CD8-positive, alpha-beta memory T cell (primary cell): ENCODE data around the gene CHSY1. TPM values are rescaled to one million over a fixed set of nuclear protein-coding genes. Genes with fewer than 3 reads are reported as not detected.
"Not testable (repeated sequence)": the region's sequence is repeated elsewhere in the genome, so short reads cannot be mapped to it uniquely, and the experiment has no call there.

ENCODE experiments used
- CTCF ChIA-PET: fragments of 350-600 bp; sonication (Branson Sonifier 250); formaldehyde crosslinking; loops from one replicate; lab custom pipeline; 2021; ENCODE audit warnings: antibody characterized with exemption; lab: Charles Lee
- POLR2A ChIA-PET: fragments of 350-600 bp; sonication (Branson Sonifier 250); formaldehyde crosslinking; loops from one replicate; lab custom pipeline; 2021; ENCODE audit warnings: antibody characterized with exemption; lab: Charles Lee
- DNase-seq, 5 donors: peaks; one replicate each; pipeline versions ENCODE4 v3.0.0 to v3.0.0-alpha.2; 2020 to 2022; ENCODE audit warnings: mixed read lengths in 1 of 5
- H3K27ac ChIP-seq: one replicate; pipeline ENCODE4 v1.7.0; 2013; ENCODE audit warnings: low read depth, mild to moderate bottlenecking, low read length, moderate library complexity
- H3K27me3 ChIP-seq: 2 replicates; pipeline ENCODE4 v1.7.0; 2013; ENCODE audit warnings: low read length, mild to moderate bottlenecking; ENCODE audit not compliant: insufficient read depth, poor library complexity, severe bottlenecking
- H3K36me3 ChIP-seq: 2 replicates; pipeline ENCODE4 v1.7.0; 2013; ENCODE audit warnings: mild to moderate bottlenecking, low read length, moderate library complexity; ENCODE audit not compliant: insufficient read depth
- H3K4me1 ChIP-seq: 2 replicates; pipeline ENCODE4 v1.7.0; 2013; ENCODE audit warnings: mild to moderate bottlenecking, low read length, moderate library complexity; ENCODE audit not compliant: insufficient read depth
- H3K4me3 ChIP-seq: 2 replicates; pipeline ENCODE4 v1.7.0; 2013; ENCODE audit warnings: mild to moderate bottlenecking, low read length
- H3K9me3 ChIP-seq: 2 replicates; pipeline ENCODE4 v1.7.0; 2013; ENCODE audit warnings: mild to moderate bottlenecking, low read length
- H3K27ac Mint-ChIP-seq, 8 donors: one replicate each; pipeline ENCODE4 v1.8.0; 2020 to 2021; ENCODE audit warnings: mixed read lengths in 8 of 8, mild to moderate bottlenecking in 6 of 8, inconsistent platforms in 3 of 8, moderate library complexity in 3 of 8
- H3K27me3 Mint-ChIP-seq, 2 donors: one replicate each; pipeline ENCODE4 v1.8.0; 2020 to 2021; ENCODE audit warnings: mixed read lengths in 2 of 2, mild to moderate bottlenecking in 1 of 2, moderate library complexity in 1 of 2
- H3K36me3 Mint-ChIP-seq, 3 donors: one replicate each; pipeline ENCODE4 v1.8.0; 2020 to 2021; ENCODE audit warnings: mixed read lengths in 3 of 3, inconsistent platforms in 1 of 3, mild to moderate bottlenecking in 1 of 3
- H3K4me1 Mint-ChIP-seq, 3 donors: one replicate each; pipeline ENCODE4 v1.8.0; 2020 to 2021; ENCODE audit warnings: mixed read lengths in 3 of 3, inconsistent platforms in 1 of 3, mild to moderate bottlenecking in 1 of 3
- H3K4me3 Mint-ChIP-seq, 7 donors: one replicate each; pipeline ENCODE4 v1.8.0; 2020 to 2021; ENCODE audit warnings: mixed read lengths in 7 of 7, mild to moderate bottlenecking in 6 of 7, moderate library complexity in 4 of 7, inconsistent platforms in 2 of 7
- H3K9me3 Mint-ChIP-seq, 5 donors: one replicate each; pipeline ENCODE4 v1.8.0; 2020 to 2022; ENCODE audit warnings: mixed read lengths in 5 of 5, mild to moderate bottlenecking in 3 of 5, moderate library complexity in 2 of 5, inconsistent platforms in 1 of 5
- polyA plus RNA-seq: library from polyadenylated mRNA; unstranded; fragments of 300-500 nt; fragmentation: Illumina TruSeq; gene quantifications from one replicate; pipeline ENCODE4 v1.2.3, GENCODE V29; 2021
- total RNA-seq, 2 experiments: library from RNA; stranded (reverse); gene quantifications; one replicate each; pipeline ENCODE4 v1.2.3, GENCODE V29; 2021

CHSY1 gene
- total and polyA plus RNA-seq, 3 experiments from 2014 or later: 3.6 to 49.7 (median 49.4) TPM

GRCh38 chr15:101225658-101226057 lies 26.2 kb downstream of the CHSY1 start:
- Mint-ChIP-seq H3K36me3 (peaks cover 15 to 48% (median 33%) of the 10 kb centered on the region in 3 donors), H3K27ac (peak overlapping the region in 3 of 8 donors; percentile 8 to 55 (median 25))

GRCh38 chr15:101221902-101222301 lies 29.9 kb downstream of the CHSY1 start:
- Histone ChIP-seq H3K4me1 (peaks cover 8% of the 10 kb centered on the region), H3K36me3 (peaks cover 3% of the 10 kb centered on the region), H3K27me3 (no peaks in the 10 kb centered on the region), H3K4me3 (no peak overlapping the region), H3K27ac (no peak overlapping the region), H3K9me3 (no peaks in the 10 kb centered on the region)
- no peaks in the 10 kb centered on the region for H3K27me3 Mint-ChIP-seq
- POLR2A ChIA-PET: no interaction called here
- DNase-seq: no peak
- H3K4me3 Mint-ChIP-seq: no peak overlapping the region
- peaks cover 4 to 35% (median 5%) of the 10 kb centered on the region in 3 donors for H3K36me3 Mint-ChIP-seq
- CTCF ChIA-PET: interaction anchor here (1.1 kb wide), 1 partner anchor 214 kb away, joined by 3 read pairs; no protein-coding TSS in a partner anchor
- no peaks in the 10 kb centered on the region for H3K9me3 Mint-ChIP-seq
- peak overlapping the region in 2 of 8 donors; percentile 22 to 69 for H3K27ac Mint-ChIP-seq
- peaks cover 59 to 87% (median 82%) of the 10 kb centered on the region in 3 donors for H3K4me1 Mint-ChIP-seq

More at GRCh38 chr15:101225658-101226057, 26.2 kb downstream of the CHSY1 start:
- H3K4me3 ChIP-seq: no peak overlapping the region
- H3K36me3 ChIP-seq: no peaks in the 10 kb centered on the region
- DNase-seq: no peak
- no peak overlapping the region for H3K27ac ChIP-seq
- ChIA-PET CTCF (interaction anchor here (1.2 kb wide), 1 partner anchor 10 kb away, joined by 6 read pairs; no protein-coding TSS in a partner anchor), POLR2A (no interaction called here)
- H3K4me3 Mint-ChIP-seq: peak overlapping the region in 1 of 7 donors; percentile 69
- peaks cover 8% of the 10 kb centered on the region for H3K4me1 ChIP-seq
- no peaks in the 10 kb centered on the region for H3K27me3 ChIP-seq
- H3K9me3 Mint-ChIP-seq: peaks cover 8 to 20% (median 18%) of the 10 kb centered on the region in 5 donors
- no peaks in the 10 kb centered on the region for H3K27me3 Mint-ChIP-seq
- no peaks in the 10 kb centered on the region for H3K9me3 ChIP-seq
- H3K4me1 Mint-ChIP-seq: peaks cover 58 to 76% (median 72%) of the 10 kb centered on the region in 3 donors

DNA sequence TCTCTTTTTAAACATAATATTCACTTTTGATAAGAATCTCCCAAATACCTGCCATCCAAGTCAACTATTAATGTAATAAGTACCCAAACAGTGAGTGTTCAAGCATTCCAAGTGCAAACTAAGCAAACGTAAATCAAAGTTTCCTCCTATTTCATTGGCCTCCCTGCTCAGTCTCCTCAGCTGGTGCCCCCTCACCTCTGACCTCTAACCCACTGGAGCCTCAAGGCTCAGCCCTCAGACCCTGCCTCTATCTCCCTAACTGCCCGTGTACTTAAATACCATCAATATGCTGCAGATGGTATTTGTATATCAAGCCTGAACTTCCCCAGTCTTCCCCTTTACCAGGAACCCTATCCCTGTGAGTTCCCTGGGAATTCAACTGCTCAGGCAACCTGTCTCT lies 31.8 kb downstream of the CHSY1 start:
- H3K36me3 ChIP-seq: peaks cover 3% of the 10 kb centered on the region
- Mint-ChIP-seq H3K4me3 (no peak overlapping the region), H3K36me3 (peaks cover 0 to 26% (median 8%) of the 10 kb centered on the region in 3 donors), H3K27ac (peak overlapping the region in 5 of 8 donors; percentile 33 to 81 (median 72)), H3K4me1 (peaks cover 54 to 88% (median 81%) of the 10 kb centered on the region in 3 donors), H3K9me3 (no peaks in the 10 kb centered on the region), H3K27me3 (no peaks in the 10 kb centered on the region)
- peaks cover 8% of the 10 kb centered on the region for H3K4me1 ChIP-seq
- H3K27me3 ChIP-seq: no peaks in the 10 kb centered on the region
- ChIA-PET POLR2A (no interaction called here), CTCF (interaction anchor here (1.5 kb wide), 1 partner anchor 24 kb away, joined by 4 read pairs; no protein-coding TSS in a partner anchor)
- no peak overlapping the region for H3K27ac ChIP-seq
- no peaks in the 10 kb centered on the region for H3K9me3 ChIP-seq
- DNase-seq: no peak
- H3K4me3 ChIP-seq: no peak overlapping the region

DNA sequence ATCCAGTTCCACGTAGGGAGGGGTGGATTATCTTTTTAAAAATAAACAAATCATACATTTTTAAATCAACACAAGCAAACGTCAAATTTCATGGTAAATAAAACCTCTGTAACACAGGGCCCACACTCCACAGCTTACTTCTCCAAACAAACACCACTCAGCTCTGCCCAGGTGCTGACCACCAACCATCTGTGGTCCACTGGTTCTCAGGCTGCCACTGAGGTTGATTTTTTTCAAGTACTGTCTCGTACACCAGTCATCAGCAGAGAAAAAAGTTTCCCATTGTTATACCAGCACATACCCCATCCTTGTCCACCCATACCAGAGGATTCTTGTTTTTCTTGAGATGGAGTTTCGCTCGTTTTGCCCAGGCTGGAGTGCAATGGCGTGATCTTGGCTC lies 32.4 kb downstream of the CHSY1 start:
- Histone ChIP-seq H3K4me3 (no peak overlapping the region), H3K9me3 (no peaks in the 10 kb centered on the region), H3K27me3 (no peaks in the 10 kb centered on the region), H3K36me3 (peaks cover 3% of the 10 kb centered on the region), H3K4me1 (peaks cover 8% of the 10 kb centered on the region), H3K27ac (no peak overlapping the region)
- CTCF ChIA-PET: interaction anchor here (1.5 kb wide), 1 partner anchor 25 kb away, joined by 4 read pairs; no protein-coding TSS in a partner anchor
- peak overlapping the region in 3 of 8 donors; percentile 29 to 72 (median 51) for H3K27ac Mint-ChIP-seq
- peak overlapping the region in 1 of 7 donors; percentile 49 for H3K4me3 Mint-ChIP-seq
- H3K9me3 Mint-ChIP-seq: no peaks in the 10 kb centered on the region
- H3K27me3 Mint-ChIP-seq: no peaks in the 10 kb centered on the region
- POLR2A ChIA-PET: no interaction called here
- H3K36me3 Mint-ChIP-seq: peaks cover 0 to 27% (median 8%) of the 10 kb centered on the region in 3 donors
- DNase-seq: no peak
- peaks cover 51 to 86% (median 78%) of the 10 kb centered on the region in 3 donors for H3K4me1 Mint-ChIP-seq

DNA sequence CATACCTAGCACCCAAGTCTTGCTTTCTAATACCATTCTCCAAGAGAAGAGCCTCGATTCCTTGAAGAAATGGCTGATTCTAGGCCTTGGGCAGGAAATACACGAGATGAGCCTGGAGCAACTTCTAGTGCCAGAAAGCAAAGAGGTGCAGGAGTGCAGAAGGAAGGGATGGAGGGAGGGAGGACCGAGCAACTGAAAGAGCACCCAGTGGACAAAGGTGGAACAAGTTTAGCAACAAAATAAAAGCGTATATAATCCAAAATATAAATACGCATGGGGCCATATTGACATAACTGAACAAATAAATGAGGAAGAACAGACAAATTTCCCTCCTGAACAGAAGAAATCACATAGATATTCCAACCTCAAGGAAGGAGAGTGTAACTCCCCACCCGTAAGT lies 34.4 kb downstream of the CHSY1 start:
- Mint-ChIP-seq H3K36me3 (peaks cover 0 to 25% (median 8%) of the 10 kb centered on the region in 3 donors), H3K9me3 (no peaks in the 10 kb centered on the region), H3K4me1 (peaks cover 58 to 93% (median 83%) of the 10 kb centered on the region in 3 donors), H3K27ac (peak overlapping the region in 2 of 8 donors; percentile 20 to 72), H3K4me3 (no peak overlapping the region), H3K27me3 (no peaks in the 10 kb centered on the region)
- H3K4me3 ChIP-seq: no peak overlapping the region
- peaks cover 5% of the 10 kb centered on the region for H3K4me1 ChIP-seq
- no peak for DNase-seq
- no peaks in the 10 kb centered on the region for H3K9me3 ChIP-seq
- H3K27ac ChIP-seq: no peak overlapping the region
- ChIA-PET POLR2A (no interaction called here), CTCF (interaction anchor here (1.2 kb wide), 1 partner anchor 23 kb away, joined by 4 read pairs; no protein-coding TSS in a partner anchor)
- peaks cover 3% of the 10 kb centered on the region for H3K36me3 ChIP-seq
- H3K27me3 ChIP-seq: no peaks in the 10 kb centered on the region

GRCh38 chr15:101216100-101216499 lies 35.7 kb downstream of the CHSY1 start:
- no peaks in the 10 kb centered on the region for H3K4me1 ChIP-seq
- peaks cover 3% of the 10 kb centered on the region for H3K36me3 ChIP-seq
- Mint-ChIP-seq H3K27me3 (no peaks in the 10 kb centered on the region), H3K9me3 (no peaks in the 10 kb centered on the region), H3K4me3 (no peak overlapping the region), H3K36me3 (peaks cover 0 to 25% (median 10%) of the 10 kb centered on the region in 3 donors), H3K27ac (peak overlapping the region in 3 of 8 donors; percentile 10 to 22 (median 11)), H3K4me1 (peaks cover 64 to 97% (median 84%) of the 10 kb centered on the region in 3 donors)
- H3K27me3 ChIP-seq: no peaks in the 10 kb centered on the region
- H3K9me3 ChIP-seq: no peaks in the 10 kb centered on the region
- ChIA-PET CTCF (interaction anchor here (1.2 kb wide), 1 partner anchor 21 kb away, joined by 4 read pairs; no protein-coding TSS in a partner anchor), POLR2A (no interaction called here)
- DNase-seq: no peak
- H3K27ac ChIP-seq: no peak overlapping the region
- H3K4me3 ChIP-seq: no peak overlapping the region

GRCh38 chr15:101215681-101216080 lies 36.2 kb downstream of the CHSY1 start:
- no peak overlapping the region for H3K27ac ChIP-seq
- H3K4me1 ChIP-seq: no peaks in the 10 kb centered on the region
- peaks cover 0 to 25% (median 10%) of the 10 kb centered on the region in 3 donors for H3K36me3 Mint-ChIP-seq
- no peaks in the 10 kb centered on the region for H3K9me3 ChIP-seq
- H3K27ac Mint-ChIP-seq: no peak overlapping the region
- peaks cover 3% of the 10 kb centered on the region for H3K36me3 ChIP-seq
- ChIA-PET POLR2A (no interaction called here), CTCF (no interaction called here)
- no peaks in the 10 kb centered on the region for H3K27me3 Mint-ChIP-seq
- no peaks in the 10 kb centered on the region for H3K9me3 Mint-ChIP-seq
- no peak overlapping the region for H3K4me3 ChIP-seq
- peaks cover 61 to 98% (median 84%) of the 10 kb centered on the region in 3 donors for H3K4me1 Mint-ChIP-seq
- no peak for DNase-seq
- no peaks in the 10 kb centered on the region for H3K27me3 ChIP-seq
- no peak overlapping the region for H3K4me3 Mint-ChIP-seq

DNA sequence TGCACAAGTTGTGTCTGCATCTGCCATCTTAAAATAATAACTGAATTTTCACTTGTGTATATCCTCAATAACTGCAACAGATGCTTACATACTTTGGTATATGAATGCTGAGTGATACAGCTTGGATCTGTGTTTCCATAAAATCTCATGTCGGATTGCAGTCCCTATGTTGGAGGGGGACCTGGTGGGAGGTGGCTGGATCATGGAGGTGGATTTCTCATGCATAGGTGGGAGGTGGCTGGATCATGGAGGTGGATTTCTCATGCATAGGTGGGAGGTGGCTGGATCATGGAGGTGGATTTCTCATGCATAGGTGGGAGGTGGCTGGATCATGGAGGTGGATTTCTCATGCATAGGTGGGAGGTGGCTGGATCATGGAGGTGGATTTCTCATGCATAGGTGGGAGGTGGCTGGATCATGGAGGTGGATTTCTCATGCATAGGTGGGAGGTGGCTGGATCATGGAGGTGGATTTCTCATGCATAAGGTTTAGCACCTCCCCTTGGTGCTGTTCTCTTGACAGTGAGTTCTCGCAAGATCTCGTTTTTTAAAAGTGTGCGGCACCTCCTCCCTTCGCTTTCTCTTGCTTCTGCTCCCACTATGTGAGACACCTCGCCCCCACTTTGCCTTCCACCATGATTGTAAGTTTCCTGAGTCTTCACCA lies 37.3 kb downstream of the CHSY1 start:
- H3K9me3 ChIP-seq, H3K4me3 ChIP-seq, CTCF ChIA-PET, H3K27ac Mint-ChIP-seq, H3K27me3 ChIP-seq, H3K9me3 Mint-ChIP-seq, H3K27me3 Mint-ChIP-seq, DNase-seq, H3K4me3 Mint-ChIP-seq, H3K36me3 ChIP-seq, POLR2A ChIA-PET, H3K27ac ChIP-seq, H3K4me1 ChIP-seq: not testable (repeated sequence)
- Mint-ChIP-seq H3K4me1 (peaks cover 62 to 98% (median 84%) of the 10 kb centered on the region in 3 donors), H3K36me3 (peaks cover 0 to 22% (median 8%) of the 10 kb centered on the region in 3 donors)
